Measurements from ENCODE around the gene TNNT2. TPM values are rescaled to one million over a fixed set of nuclear protein-coding genes. Genes with fewer than 3 reads are reported as not detected.

The TNNT2 gene
- total RNA-seq, 2 experiments from 2014 or later: not detected

Other genes starting within 250 kb of the TNNT2 start
- 10 to 100 TPM; 15.7 to 27.2 TPM for gene TMEM9, start 223.2 kb downstream of the TNNT2 start, total RNA-seq
- gene IGFN1, start 186.9 kb downstream of the TNNT2 start, total RNA-seq: not detected
- gene PKP1, start 94.2 kb downstream of the TNNT2 start, total RNA-seq: not detected
- not detected for gene LAD1, start 21.6 kb upstream of the TNNT2 start, total RNA-seq
- not detected for gene TNNI1, start 44.0 kb upstream of the TNNT2 start, total RNA-seq
- gene PHLDA3, start 91.5 kb upstream of the TNNT2 start, total RNA-seq: 1 to 10 TPM; 2.2 to 3.5 TPM
- gene CSRP1, start 129.4 kb upstream of the TNNT2 start, total RNA-seq: 10 to 100 TPM; 49.2 to 50.7 TPM
- 1 to 10 TPM; 1.9 to 2.6 TPM for gene NAV1, start 161.4 kb upstream of the TNNT2 start, total RNA-seq